K562 (cell line): ENCODE measurements around the gene SLC30A1. TPM values are rescaled to one million over a fixed set of nuclear protein-coding genes. Genes with fewer than 3 reads are reported as not detected.
A peak's percentile ranks its signal among the peaks of the same experiment; 100 is the strongest.

Source experiments
- CHCHD3 ChIP-seq: fragments of 250-450 bp; sonication (Bioruptor Pico); IDR thresholded peaks from 2 replicates; pipeline ENCODE4 v2.1.2; 2022; ENCODE audit warnings: mild to moderate bottlenecking
- CREM ChIP-seq: IDR thresholded peaks from 2 replicates; pipeline ENCODE4 v1.6.1; 2014; ENCODE audit warnings: antibody characterized with exemption, low read depth
- DACH1 ChIP-seq: fragments of 450-650 bp; IDR thresholded peaks from 2 replicates; pipeline ENCODE4 v1.6.1; 2018; ENCODE audit not compliant: partially characterized antibody
- DMBX1 ChIP-seq: fragments of 250-450 bp; sonication (Bioruptor Pico); IDR thresholded peaks from 2 replicates; pipeline ENCODE4 v1.8.0; 2022; ENCODE audit warnings: inconsistent platforms, mild to moderate bottlenecking, moderate library complexity, borderline replicate concordance
- ERF ChIP-seq: fragments of 450-650 bp; formaldehyde crosslinking; IDR thresholded peaks from 2 replicates; pipeline ENCODE4 v1.4.0; 2020; ENCODE audit warnings: mild to moderate bottlenecking, mixed read lengths
- FOXA1 ChIP-seq: fragments of 450-650 bp; IDR thresholded peaks from 2 replicates; pipeline ENCODE4 v1.6.1; 2016; ENCODE audit warnings: mild to moderate bottlenecking, borderline replicate concordance
- FOXO4 ChIP-seq: fragments of 450-650 bp; formaldehyde crosslinking; IDR thresholded peaks from 2 replicates; pipeline ENCODE4 v1.4.0; 2020; ENCODE audit warnings: mild to moderate bottlenecking, moderate library complexity
- GATAD2B ChIP-seq: fragments of 450-650 bp; IDR thresholded peaks from 2 replicates; pipeline ENCODE4 v1.6.1; 2017; ENCODE audit warnings: mild to moderate bottlenecking, borderline replicate concordance
- HES1 ChIP-seq: fragments of 450-650 bp; IDR thresholded peaks from 2 replicates; pipeline ENCODE4 v1.6.1; 2016; ENCODE audit warnings: low read depth, mild to moderate bottlenecking, moderate library complexity
- HMG20B ChIP-seq: fragments of 250-450 bp; sonication (Bioruptor Pico); IDR thresholded peaks from 2 replicates; pipeline ENCODE4 v1.5.0; 2021; ENCODE audit warnings: mild to moderate bottlenecking
- HNRNPLL ChIP-seq: fragments of 200-400 bp; formaldehyde crosslinking; IDR thresholded peaks from 2 replicates; pipeline ENCODE4 v1.6.1; 2017; ENCODE audit warnings: low read length, low read depth, mild to moderate bottlenecking; ENCODE audit not compliant: poor library complexity, severe bottlenecking
- KDM4B ChIP-seq, 2 experiments: fragments of 450-650 bp in 1 of 2; sonication (generic) in 1 of 2; IDR thresholded peaks; 2 replicates each; pipeline ENCODE4 v1.6.1; 2016 to 2017; ENCODE audit warnings: borderline replicate concordance in 2 of 2, antibody characterized with exemption in 1 of 2, low read depth in 1 of 2, mild to moderate bottlenecking in 1 of 2
- MAFK ChIP-seq: IDR thresholded peaks from 2 replicates; pipeline ENCODE4 v1.6.1; 2011; ENCODE audit warnings: low read length, improper control_type of control experiment
- NFIX ChIP-seq: fragments of 250-450 bp; sonication (Bioruptor Pico); IDR thresholded peaks from 2 replicates; pipeline ENCODE4 v1.4.0; 2020; ENCODE audit warnings: low read depth, mild to moderate bottlenecking, moderate library complexity
- NR2C2 ChIP-seq, 2 experiments: fragments of 200-800 bp in 1 of 2; sonication (Bioruptor generic) in 1 of 2; sonication (generic) in 1 of 2; formaldehyde crosslinking in 1 of 2; IDR thresholded peaks; 2 replicates each; pipeline versions ENCODE4 v1.6.1 to v1.8.0; 2016 to 2022; ENCODE audit warnings: mild to moderate bottlenecking in 1 of 2, missing compliant biosample characterization in 1 of 2, missing genetic modification characterization in 1 of 2, missing genetic modification reagents in 1 of 2
- POLR2A ChIP-seq: fragments of 450-650 bp; conservative IDR thresholded peaks from 2 replicates; pipeline ENCODE4 v1.6.1; 2016
- RCOR1 ChIP-seq, 2 experiments: IDR thresholded peaks; 2 replicates each; pipeline ENCODE4 v1.6.1; 2012; ENCODE audit warnings: low read depth in 2 of 2, low read length in 2 of 2, borderline replicate concordance in 1 of 2, improper control_type of control experiment in 1 of 2
- SMARCC2 ChIP-seq: fragments of 450-650 bp; IDR thresholded peaks from 2 replicates; pipeline ENCODE4 v1.6.1; 2017; ENCODE audit warnings: antibody characterized with exemption, moderate library complexity, mild to moderate bottlenecking, low read depth
- TAF1 ChIP-seq: IDR thresholded peaks from 2 replicates; pipeline ENCODE4 v1.6.1; 2011; ENCODE audit warnings: mild to moderate bottlenecking, low read length, moderate library complexity; ENCODE audit not compliant: insufficient read depth, control insufficient read depth, severe bottlenecking; ENCODE audit errors: extremely low read depth
- TBP ChIP-seq: optimal IDR thresholded peaks from 2 replicates; pipeline ENCODE3; 2011; ENCODE audit warnings: low read depth, low read length, improper control_type of control experiment
- ZNF75A ChIP-seq: fragments of 450-650 bp; formaldehyde crosslinking; IDR thresholded peaks from 2 replicates; pipeline ENCODE4 v1.4.0; 2020; ENCODE audit warnings: mild to moderate bottlenecking
- polyA plus RNA-seq, 8 experiments: library from polyadenylated mRNA; depleted of rRNA in 4 of 8; stranded (reverse) in 5 of 8; unstranded in 3 of 8; fragments of >200 nt; fragmentation: Nextera tagmentation in 2 of 8; fragmentation: Illumina TruSeq in 1 of 8; extraction: Ambion mirVana in 2 of 8; extraction: Trizol in 1 of 8; gene quantifications; 2 replicates each; pipeline versions ENCODE4 v1.2.1 to v1.2.3, GENCODE V29; 2011 to 2014; ENCODE audit warnings: inconsistent platforms in 1 of 8, missing spikeins in 1 of 8
- total RNA-seq, 7 experiments: library from RNA; depleted of rRNA in 6 of 7; stranded (reverse); fragments of >200 nt in 6 of 7; fragmentation: Illumina TruSeq in 2 of 7; extraction: Trizol in 2 of 7; gene quantifications; 2 replicates each; pipeline versions ENCODE4 v1.2.1 to v1.2.3, GENCODE V29; 2011 to 2021; ENCODE audit warnings: low replicate concordance in 1 of 7
- TF ChIP-seq, protein P1 (sequence below): fragments of 250-450 bp; sonication (Bioruptor Pico); IDR thresholded peaks from 2 replicates; pipeline ENCODE4 v1.5.0; 2020; ENCODE audit warnings: mild to moderate bottlenecking, borderline replicate concordance
- TF ChIP-seq, protein P2 (sequence below): sonication (generic); formaldehyde crosslinking; IDR thresholded peaks from 2 replicates; pipeline ENCODE4 v1.5.0; 2020; ENCODE audit warnings: missing genetic modification reagents

Gene SLC30A1
- total and polyA plus RNA-seq, 9 of the 15 experiments (the other 6 are each of a cell fraction or from before 2014, with no cell fraction given): 4.1 to 14.4 (median 6.6) TPM

DNA sequence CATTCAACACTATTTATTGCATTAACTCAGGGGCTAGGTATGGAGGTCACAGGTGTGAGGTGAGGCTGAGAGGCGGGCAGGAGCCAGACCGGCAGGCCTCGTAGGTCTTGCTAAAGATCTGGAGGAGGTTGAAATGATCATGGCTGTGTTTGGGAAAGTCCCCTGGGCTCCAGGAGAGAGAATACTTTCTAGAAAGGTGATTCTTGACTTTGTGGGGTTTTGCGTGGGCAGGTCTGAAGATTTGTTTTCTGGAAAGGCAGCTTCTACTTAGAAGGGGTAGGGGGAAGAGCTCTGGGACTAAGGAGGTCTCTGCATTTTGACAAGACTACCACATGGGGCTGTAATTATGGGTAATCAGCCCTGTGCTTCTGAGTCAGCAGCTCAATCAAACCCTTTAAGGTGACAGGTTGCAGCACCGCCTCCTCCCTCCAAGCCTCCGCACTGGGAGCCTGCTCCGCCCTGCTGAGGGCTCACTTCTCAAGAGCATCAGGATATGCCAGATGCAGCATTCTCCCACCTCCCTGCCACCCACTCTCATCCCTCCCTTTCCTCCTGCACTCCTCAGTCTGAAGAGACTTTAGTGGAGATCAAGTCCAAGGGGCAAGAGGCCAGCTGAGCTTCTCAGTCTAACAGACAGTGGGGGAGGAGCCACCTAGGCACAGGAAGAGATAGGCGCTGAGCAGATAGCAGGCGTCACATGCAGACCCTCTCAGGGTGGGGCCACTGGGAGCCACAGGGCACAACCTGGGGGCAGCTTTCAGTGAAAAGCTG, 30.5 kb downstream of the SLC30A1 start (continued):
- TF ChIP-seq, protein P1, sequence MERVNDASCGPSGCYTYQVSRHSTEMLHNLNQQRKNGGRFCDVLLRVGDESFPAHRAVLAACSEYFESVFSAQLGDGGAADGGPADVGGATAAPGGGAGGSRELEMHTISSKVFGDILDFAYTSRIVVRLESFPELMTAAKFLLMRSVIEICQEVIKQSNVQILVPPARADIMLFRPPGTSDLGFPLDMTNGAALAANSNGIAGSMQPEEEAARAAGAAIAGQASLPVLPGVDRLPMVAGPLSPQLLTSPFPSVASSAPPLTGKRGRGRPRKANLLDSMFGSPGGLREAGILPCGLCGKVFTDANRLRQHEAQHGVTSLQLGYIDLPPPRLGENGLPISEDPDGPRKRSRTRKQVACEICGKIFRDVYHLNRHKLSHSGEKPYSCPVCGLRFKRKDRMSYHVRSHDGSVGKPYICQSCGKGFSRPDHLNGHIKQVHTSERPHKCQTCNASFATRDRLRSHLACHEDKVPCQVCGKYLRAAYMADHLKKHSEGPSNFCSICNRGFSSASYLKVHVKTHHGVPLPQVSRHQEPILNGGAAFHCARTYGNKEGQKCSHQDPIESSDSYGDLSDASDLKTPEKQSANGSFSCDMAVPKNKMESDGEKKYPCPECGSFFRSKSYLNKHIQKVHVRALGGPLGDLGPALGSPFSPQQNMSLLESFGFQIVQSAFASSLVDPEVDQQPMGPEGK (CRISPR knock-in tag): no peak
- TF ChIP-seq CREM (peak; percentile 72), MAFK (peak; percentile 51), GATAD2B (no peak), HNRNPLL (no peak), SMARCC2 (peak; percentile 41; the same call in 1 of the 2 replicates), DMBX1 (CRISPR knock-in tag) (peak; percentile 75), HES1 (0 out of 2 replicates have a peak, but pooled peaks have one; percentile 19), TAF1 (peak; percentile 15), HMG20B (CRISPR knock-in tag) (no peak), FOXO4 (CRISPR knock-in tag) (no peak), ZNF75A (CRISPR knock-in tag) (no peak), TBP (peak; percentile 47), CHCHD3 (CRISPR knock-in tag) (no peak), RCOR1 (IDR thresholded peaks at IDR 0.05; ENCODE audit: borderline replicate concordance in 1 of 2, low read depth in 2 of 2, low read length in 2 of 2) (peak in 1 of 2 experiments; percentile 58; a peak in 3 of 4 replicates), DACH1 (peak; percentile 67), FOXA1 (no peak), NFIX (CRISPR knock-in tag) (no peak), NR2C2 (CRISPR knock-in tag; IDR thresholded peaks at IDR 0.05) (peak; percentile 74; the same call in 1 of the 2 replicates), NR2C2 (tag; IDR thresholded peaks at IDR 0.05) (peak; percentile 52), KDM4B (IDR thresholded peaks at IDR 0.05; ENCODE audit: borderline replicate concordance in 2 of 2, low read depth in 1 of 2) (0 out of 4 replicates have a peak, but pooled peaks of 1 of the 2 experiments have one; percentile 13), ERF (CRISPR knock-in tag) (no peak), POLR2A (peak; percentile 32; the same call in 1 of the 2 replicates)
- TF ChIP-seq, protein P2, sequence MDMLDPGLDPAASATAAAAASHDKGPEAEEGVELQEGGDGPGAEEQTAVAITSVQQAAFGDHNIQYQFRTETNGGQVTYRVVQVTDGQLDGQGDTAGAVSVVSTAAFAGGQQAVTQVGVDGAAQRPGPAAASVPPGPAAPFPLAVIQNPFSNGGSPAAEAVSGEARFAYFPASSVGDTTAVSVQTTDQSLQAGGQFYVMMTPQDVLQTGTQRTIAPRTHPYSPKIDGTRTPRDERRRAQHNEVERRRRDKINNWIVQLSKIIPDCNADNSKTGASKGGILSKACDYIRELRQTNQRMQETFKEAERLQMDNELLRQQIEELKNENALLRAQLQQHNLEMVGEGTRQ (CRISPR knock-in tag): peak; percentile 68
